NCI-H526 (cell line): Measurements from ENCODE around the gene FAM185A.
A peak's percentile ranks its signal among the peaks of the same experiment; 100 is the strongest.
"Not testable (repeated sequence)": the region's sequence is repeated elsewhere in the genome, so short reads cannot be mapped to it uniquely, and the experiment has no call there.

Experiments used
- DNase-seq, 2 experiments: peaks; one replicate each; lab custom pipeline; 2025; lab: John Stamatoyannopoulos, UW

Gene FAM185A

GRCh38 chr7:102778663-102779062 lies 29.9 kb downstream of the FAM185A start:
- DNase-seq, result not testable (repeated sequence)

GRCh38 chr7:102780926-102781325 lies 32.1 kb downstream of the FAM185A start:
- not testable (repeated sequence) for DNase-seq

GRCh38 chr7:102788770-102789169 lies 40.0 kb downstream of the FAM185A start:
- DNase-seq, result not testable (repeated sequence)

DNA sequence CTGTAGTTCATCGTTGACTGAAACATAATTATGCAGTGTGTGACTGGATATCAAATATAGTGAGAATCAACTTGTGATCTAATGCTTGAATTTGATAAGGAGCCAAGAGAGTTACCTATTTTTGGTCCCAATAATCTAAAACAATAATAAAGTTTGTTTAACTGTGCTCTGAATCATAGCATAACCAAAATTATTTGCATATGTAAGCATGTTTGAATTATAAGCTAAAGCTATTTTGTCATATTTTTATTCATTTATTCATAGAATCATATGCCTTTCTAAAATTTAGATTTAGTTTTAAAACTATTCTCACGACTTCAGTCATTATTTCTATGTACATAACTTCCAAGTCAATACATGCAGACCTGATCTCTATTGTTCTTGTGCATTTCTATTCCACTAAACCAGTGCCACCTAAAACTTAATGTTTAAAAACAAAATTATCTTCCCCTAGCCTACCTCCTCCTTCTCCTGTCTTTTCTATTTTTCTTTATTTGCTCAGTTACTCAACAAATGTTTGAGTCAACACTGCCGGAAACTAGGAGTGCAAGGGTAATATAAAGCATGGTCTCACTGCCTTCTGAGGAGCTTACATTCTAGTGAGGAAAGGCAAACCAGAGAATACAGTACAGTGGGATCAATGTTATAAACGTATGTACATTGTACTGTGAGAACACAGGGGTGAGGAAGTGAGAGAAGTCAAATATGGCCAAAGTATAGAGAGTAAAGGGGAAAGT lies 41.7 kb downstream of the FAM185A start:
- DNase-seq, result not testable (repeated sequence)

GRCh38 chr7:102791367-102791766 lies 42.6 kb downstream of the FAM185A start:
- not testable (repeated sequence) for DNase-seq

GRCh38 chr7:102791831-102792230 lies 43.0 kb downstream of the FAM185A start:
- not testable (repeated sequence) for DNase-seq

GRCh38 chr7:102794567-102794966 lies 45.8 kb downstream of the FAM185A start:
- not testable (repeated sequence) for DNase-seq

GRCh38 chr7:102795987-102796595 lies 47.3 kb downstream of the FAM185A start:
- not testable (repeated sequence) for DNase-seq

- no peak for DNase-seq
Measured at GRCh38 chr7:102806613-102807012, 57.8 kb downstream of the FAM185A start.

GRCh38 chr7:102810916-102811315 lies 62.1 kb downstream of the FAM185A start:
- no peak for DNase-seq

- no peak for DNase-seq
Measured at GRCh38 chr7:102811942-102812678, 63.3 kb downstream of the FAM185A start.

- no peak for DNase-seq
Measured at GRCh38 chr7:102813191-102814024, 64.6 kb downstream of the FAM185A start.

DNA sequence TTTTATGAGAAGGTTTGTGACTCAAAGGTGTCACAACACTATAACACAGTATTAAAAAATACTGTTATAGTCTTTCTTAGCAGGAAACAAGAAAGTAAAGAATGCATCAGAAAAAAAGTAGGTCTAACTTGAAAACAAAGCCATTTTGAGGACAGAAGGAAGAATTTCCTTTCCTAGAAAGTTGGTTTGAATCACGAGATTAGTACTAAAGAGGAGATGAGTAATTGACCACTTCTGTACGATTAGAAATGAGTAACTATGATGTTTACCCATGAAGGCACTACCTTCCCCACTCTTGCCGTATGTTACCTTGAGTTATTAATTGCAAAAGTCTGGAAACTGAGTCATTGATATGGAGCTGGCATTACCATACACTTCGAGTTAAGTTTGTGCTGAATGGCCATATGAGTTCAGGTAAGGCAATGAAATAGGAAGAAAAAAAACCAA lies 65.2 kb downstream of the FAM185A start:
- DNase-seq, result no peak

- DNase-seq, result peak in 1 of 2 experiments; percentile 2
Measured at GRCh38 chr7:102817616-102818573, 69.1 kb downstream of the FAM185A start.

DNA sequence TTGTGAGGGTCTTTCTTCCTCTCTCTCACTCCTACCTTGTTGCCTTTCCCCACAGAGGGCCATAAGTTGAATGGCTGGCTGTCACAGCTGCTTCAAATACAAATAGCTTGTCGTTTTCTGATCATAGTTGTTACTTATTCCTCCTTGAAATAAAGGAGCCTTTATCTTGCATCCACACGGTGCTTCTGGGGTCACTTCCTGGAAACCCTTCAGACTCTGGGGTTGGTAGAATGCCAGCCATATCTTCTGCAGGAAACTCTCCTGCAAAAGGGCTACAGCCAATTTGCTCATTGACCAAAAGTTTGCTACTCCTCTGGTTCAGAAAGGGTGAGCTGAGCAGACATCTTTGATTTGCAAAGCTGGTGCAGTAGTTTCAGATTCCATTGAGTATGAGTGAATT lies 70.4 kb downstream of the FAM185A start:
- no peak for DNase-seq

DNA sequence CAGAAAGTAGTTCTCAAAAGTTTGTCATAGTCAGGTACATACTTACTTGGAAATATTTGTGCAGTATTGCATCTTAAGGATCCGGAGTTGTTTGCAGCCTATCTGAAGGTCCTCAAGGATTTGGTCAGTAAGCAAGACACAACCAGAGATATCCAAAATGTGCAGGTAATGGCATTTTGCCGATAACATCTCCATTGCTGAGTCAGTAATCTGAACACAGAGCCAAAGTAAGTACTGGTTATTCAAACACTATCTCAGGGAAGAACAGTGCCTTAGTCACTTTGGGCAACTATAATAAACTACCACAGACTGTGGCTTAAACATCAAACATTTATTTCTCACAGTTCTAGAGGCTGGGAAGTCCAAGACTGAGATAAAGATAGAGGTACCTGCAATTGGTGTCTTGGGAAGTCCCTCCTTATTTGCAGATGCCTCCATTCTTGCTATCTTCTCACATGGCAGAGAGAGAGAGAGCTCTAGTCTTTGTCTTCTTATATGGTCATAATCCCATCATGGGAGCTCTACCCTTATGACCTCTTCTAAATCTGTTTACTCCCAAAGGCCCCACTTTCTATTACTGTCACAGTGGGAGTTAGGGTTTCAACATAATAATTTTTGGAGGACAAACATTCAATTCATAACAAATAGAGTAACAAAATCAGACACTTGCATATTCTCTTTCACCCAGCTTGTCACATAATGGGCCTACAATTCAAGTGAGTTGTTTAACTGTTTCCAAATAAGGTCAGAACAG lies 73.4 kb downstream of the FAM185A start:
- DNase-seq, result no peak

DNA sequence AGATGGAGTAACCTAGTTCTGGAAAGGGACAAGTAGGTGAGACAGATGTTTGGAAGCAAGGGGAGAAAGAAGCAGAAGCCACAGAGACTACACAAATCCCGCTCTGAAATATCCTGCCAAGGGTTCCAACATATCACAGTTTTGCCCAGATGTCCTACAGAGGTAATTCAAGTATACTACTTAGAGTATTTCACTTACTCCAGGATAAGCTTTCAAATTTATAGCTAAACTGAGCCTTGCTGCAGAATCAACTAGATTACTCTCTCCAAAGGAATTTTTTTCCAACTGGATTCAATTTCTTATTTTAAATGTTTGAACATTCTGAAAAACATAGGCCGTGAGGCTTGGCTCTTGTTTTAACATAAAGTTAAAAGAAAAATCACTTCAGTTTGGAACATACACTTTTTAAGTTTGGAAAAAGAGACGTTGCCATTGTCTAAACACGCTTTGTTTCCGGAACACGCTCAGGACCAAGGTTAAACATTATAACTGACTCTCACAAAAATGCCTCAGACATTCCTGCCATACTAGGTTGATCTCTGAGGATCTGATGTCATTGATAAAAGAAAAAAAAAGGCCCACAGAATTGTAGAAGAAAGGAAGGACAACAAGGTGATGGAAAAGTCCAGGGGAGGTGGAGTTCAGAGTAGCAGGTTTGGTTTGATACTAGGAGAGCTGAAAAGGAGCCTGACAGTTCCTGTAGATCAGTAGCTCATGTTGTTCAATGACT lies 74.8 kb downstream of the FAM185A start:
- no peak for DNase-seq

GRCh38 chr7:102828286-102828685 lies 79.5 kb downstream of the FAM185A start:
- DNase-seq, result no peak

DNA sequence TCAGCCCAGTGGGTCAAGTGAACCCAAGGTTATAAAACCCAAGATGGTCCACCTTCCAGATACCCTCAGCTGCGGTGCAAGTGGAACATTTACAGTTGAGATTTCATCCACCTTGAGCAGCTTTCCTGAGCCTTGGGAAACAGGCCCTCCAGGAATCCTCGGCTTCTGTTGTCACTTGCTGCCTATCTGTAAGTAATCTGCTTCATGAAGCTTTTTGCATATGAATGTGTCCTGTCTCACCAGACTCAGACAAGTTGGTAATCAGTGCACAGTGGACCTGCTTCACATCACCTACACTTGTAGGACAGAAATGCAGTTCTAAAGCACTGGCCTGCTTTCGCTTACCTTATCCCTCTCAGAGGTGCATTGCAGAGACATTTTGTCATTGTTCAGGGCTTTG lies 80.3 kb downstream of the FAM185A start:
- no peak for DNase-seq
